GM12801 (cell line): Measurements from ENCODE around the gene ZNF205.

ENCODE experiments used
- TF ChIP-seq, protein P1 (sequence below): IDR thresholded peaks from one replicate; pipeline ENCODE4 v1.5.1; 2011; ENCODE audit warnings: control low read depth; ENCODE audit not compliant: insufficient read length; ENCODE audit errors: extremely low read depth

The ZNF205 gene

DNA sequence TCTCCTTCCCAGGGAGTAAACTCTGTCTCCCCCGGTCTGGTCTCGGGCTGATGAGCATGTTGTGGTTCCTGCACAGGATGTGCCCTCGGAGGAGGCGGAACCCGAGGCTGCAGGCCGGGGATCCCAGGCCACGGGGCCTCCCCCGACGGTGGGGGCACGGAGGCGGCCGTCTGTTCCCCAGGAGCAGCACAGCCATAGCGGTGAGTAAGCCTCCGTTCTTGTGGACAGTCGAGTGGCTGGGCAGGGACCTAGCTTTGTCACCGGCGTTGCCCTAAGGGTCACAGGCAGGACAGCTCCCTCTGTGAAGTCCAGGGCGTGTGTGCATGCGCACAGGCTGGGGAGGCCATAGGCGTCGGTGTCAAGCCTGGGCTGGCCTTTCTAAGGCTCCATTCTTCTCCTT is 26.0 kb downstream of the ZNF205 start:
- TF ChIP-seq, protein P1, sequence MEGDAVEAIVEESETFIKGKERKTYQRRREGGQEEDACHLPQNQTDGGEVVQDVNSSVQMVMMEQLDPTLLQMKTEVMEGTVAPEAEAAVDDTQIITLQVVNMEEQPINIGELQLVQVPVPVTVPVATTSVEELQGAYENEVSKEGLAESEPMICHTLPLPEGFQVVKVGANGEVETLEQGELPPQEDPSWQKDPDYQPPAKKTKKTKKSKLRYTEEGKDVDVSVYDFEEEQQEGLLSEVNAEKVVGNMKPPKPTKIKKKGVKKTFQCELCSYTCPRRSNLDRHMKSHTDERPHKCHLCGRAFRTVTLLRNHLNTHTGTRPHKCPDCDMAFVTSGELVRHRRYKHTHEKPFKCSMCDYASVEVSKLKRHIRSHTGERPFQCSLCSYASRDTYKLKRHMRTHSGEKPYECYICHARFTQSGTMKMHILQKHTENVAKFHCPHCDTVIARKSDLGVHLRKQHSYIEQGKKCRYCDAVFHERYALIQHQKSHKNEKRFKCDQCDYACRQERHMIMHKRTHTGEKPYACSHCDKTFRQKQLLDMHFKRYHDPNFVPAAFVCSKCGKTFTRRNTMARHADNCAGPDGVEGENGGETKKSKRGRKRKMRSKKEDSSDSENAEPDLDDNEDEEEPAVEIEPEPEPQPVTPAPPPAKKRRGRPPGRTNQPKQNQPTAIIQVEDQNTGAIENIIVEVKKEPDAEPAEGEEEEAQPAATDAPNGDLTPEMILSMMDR = no peak

DNA sequence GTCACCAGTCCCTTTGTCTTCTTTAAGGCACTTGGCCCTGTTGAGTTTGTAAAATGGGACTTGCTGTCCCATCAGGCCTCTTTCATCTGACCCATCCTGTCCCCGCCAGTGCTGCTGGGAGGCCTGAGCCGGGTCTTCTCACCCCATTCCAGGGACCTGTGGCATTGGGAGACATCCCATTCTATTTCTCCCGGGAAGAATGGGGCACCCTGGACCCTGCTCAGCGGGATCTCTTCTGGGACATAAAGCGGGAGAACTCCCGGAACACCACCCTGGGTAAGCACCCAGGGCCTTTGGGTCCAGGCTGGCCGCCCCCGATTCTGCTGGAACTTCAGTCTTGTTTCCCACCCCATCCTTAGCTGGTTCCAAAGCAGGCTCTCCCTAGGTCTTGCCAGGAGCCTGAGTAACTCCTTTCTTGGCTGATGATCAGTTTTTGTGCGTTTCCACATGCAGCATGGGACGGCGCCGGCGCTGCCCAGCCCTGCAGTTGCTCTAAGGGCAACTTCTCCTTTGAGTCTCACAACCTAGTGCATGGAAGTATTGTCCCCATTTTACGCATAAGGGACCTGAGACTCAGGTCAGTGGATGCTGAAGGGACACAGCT is 26.5 kb downstream of the ZNF205 start:
- TF ChIP-seq, protein P1 = no peak

DNA sequence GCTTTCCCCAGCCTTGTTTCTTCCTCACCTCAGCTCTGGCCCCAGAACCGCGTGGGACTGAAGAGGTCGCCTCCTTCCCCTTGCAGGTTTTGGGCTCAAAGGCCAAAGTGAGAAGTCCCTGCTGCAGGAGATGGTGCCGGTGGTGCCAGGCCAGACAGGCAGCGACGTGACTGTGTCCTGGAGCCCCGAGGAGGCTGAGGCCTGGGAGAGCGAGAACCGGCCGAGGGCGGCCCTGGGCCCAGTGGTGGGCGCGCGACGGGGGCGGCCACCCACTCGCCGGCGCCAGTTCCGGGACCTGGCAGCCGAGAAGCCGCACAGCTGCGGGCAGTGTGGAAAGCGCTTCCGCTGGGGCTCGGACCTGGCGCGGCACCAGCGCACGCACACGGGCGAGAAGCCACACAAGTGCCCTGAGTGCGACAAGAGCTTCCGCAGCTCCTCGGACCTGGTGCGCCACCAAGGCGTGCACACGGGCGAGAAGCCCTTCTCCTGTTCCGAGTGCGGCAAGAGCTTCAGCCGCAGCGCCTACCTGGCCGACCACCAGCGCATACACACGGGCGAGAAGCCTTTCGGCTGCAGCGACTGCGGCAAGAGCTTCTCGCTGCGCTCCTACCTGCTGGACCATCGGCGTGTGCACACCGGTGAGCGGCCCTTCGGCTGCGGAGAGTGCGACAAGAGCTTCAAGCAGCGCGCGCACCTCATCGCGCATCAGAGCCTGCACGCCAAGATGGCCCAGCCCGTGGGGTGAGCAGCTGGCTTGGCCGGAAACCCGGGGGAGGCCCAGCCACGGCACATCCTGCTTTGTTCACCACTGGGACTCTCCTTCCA is 28.4 kb downstream of the ZNF205 start:
- TF ChIP-seq, protein P1 = no peak

DNA sequence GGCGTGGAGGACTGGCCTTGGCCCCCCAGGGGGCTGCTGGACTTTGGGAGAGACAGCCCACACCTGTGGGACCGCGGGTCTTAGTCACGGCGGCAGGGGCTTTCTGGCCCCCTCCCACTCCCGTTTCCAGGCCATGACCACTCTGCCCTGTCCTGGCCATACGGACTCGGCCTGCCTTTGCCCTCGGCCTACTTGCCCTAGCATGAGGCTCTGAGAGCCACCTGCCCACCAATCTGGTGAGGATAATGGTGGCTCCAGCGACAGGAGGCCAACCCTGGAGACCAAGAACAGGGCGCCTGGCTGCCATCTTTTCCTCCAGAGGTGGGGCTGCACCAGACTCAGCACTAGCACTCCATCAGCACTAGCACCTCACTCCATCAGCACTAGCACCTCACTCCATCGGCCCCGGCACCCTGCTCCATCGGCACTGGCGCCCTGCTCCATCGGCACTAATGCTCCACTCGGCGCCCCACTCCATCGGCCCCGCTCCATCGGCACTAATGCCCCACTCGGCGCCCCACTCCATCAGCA is 29.5 kb downstream of the ZNF205 start:
- TF ChIP-seq, protein P1 = no peak

DNA sequence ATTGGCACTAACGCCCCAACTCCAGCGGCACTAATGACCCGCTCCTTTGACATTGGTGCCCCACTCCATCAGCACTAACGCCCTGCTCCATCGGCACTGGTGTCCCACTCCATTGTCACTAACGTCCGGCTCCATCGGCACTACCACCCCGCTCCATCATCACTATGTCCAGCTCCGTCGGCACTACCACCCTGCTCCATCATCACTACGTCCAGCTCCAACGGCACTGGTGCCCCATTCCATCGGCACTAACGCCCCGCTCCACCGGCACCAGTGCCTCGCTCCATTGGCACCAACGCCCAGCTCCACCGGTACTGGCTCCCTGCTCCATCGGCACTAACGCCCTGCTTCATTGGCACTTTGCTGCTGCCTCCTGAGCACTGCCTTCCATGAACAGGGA is 29.9 kb downstream of the ZNF205 start:
- TF ChIP-seq, protein P1 = no peak

DNA sequence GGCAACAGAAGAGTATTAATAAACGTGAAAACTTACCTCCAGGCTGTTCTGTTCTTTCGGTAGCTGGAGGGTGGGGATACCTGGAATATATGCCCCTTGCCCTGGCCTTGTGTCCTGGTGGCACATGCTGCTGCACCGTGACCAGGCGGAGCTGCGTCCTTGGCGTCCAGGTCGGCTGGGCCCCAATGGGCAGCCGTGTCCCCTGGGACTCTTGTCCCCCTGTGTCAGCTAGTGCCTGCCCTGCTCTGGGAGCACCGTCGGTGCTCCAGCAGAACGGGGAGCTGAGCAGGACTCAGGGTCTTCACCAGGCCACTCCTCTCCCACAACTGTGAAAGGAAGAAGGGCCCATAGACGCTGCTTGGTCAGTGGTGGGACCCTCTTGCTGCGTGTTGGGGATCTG is 30.4 kb downstream of the ZNF205 start:
- TF ChIP-seq, protein P1 = no peak

DNA sequence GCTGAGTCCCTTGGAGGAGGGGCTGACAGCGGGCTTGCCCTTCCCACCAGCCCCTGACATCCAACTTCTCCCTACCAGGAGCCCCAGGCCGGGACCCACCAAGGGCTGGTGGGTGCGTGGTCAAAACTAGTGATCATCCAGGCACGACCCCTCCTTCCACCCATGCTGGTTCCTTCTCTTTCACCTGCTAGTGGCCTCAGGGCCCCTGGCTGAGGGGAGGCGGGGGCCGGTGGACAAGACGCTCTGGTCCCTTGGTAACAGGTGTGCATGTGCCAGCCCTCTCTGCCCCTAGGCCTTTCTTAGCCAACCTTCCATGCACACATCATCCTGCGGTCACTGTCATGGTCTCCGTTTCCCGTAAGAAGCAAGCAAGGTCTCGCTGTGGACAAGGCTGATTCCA is 30.8 kb downstream of the ZNF205 start:
- TF ChIP-seq, protein P1 = no peak
